Measurements from ENCODE around the gene FNTB. TPM values are rescaled to one million over a fixed set of nuclear protein-coding genes. Genes with fewer than 3 reads are reported as not detected.
A peak's percentile ranks its signal among the peaks of the same experiment; 100 is the strongest.

Gene FNTB
- polyA plus RNA-seq, 3 donors = 12.3 to 14.2 (median 14.1) TPM

GRCh38 chr14:65065719-65066118 is 79.0 kb downstream of the FNTB start:
- Histone ChIP-seq H3K9me3 (replicated peaks in 1 of 2; ENCODE audit: control insufficient read depth in 1 of 2, insufficient read depth in 1 of 2, low read length in 2 of 2) (no peaks in the 10 kb centered on the region), H4K20me1 (ENCODE audit: insufficient read depth, low read length) (peaks cover 26% of the 10 kb centered on the region), H3K4me2 (replicated peaks; ENCODE audit: extremely low read depth, low read length, poor library complexity, severe bottlenecking) (no peak overlapping the region), H3K4me1 (ENCODE audit: control insufficient read depth in 1 of 2, insufficient read depth in 2 of 2, low read length in 2 of 2) (no peaks in the 10 kb centered on the region), H2AFZ (ENCODE audit: insufficient read depth, low read depth, low read length, poor library complexity, severe bottlenecking) (no peak overlapping the region), H3K79me2 (ENCODE audit: insufficient read depth, low read length) (peaks cover 10% of the 10 kb centered on the region), H3K27me3 (ENCODE audit: control insufficient read depth in 2 of 2, insufficient read depth in 2 of 2, low read length in 2 of 2) (no peaks in the 10 kb centered on the region), H3K27ac (ENCODE audit: low read depth in 1 of 2, low read length in 2 of 2) (no peak overlapping the region), H3K36me3 (replicated peaks in 1 of 2; ENCODE audit: control insufficient read depth in 1 of 2, insufficient read depth in 2 of 2, low read length in 2 of 2) (peaks cover 74 to 88% of the 10 kb centered on the region in 2 donors), H3K9ac (ENCODE audit: insufficient read depth, low read length, poor library complexity, severe bottlenecking) (no peak overlapping the region), H3K4me3 (replicated peaks in 1 of 3; ENCODE audit: low read depth in 2 of 3, low read length in 3 of 3) (no peak overlapping the region)
- no peak overlapping the region for H3K4me3 Mint-ChIP-seq
- DNase-seq = no peak
- no peak overlapping the region for H3K27ac Mint-ChIP-seq
- H3K9me3 Mint-ChIP-seq = no peaks in the 10 kb centered on the region
- no peak for TF ChIP-seq CTCF (IDR thresholded peaks at IDR 0.05)
- H3K36me3 Mint-ChIP-seq = peaks cover 71 to 86% of the 10 kb centered on the region in 2 donors
- intact Hi-C loops (cut with micrococcal nuclease) = no loop called here
- WGBS (ENCODE audit: insufficient coverage) = 67% methylated on average over 1 of the region's 7 CpGs
- H3K4me1 Mint-ChIP-seq = no peaks in the 10 kb centered on the region
- H3K27me3 Mint-ChIP-seq (ENCODE audit: low read depth in 3 of 3) = no peaks in the 10 kb centered on the region

- Histone ChIP-seq H3K4me2 (replicated peaks; ENCODE audit: extremely low read depth, low read length, poor library complexity, severe bottlenecking) (no peak overlapping the region), H4K20me1 (ENCODE audit: insufficient read depth, low read length) (peaks cover 43% of the 10 kb centered on the region), H3K36me3 (replicated peaks in 1 of 2; ENCODE audit: control insufficient read depth in 1 of 2, insufficient read depth in 2 of 2, low read length in 2 of 2) (peaks cover 39 to 71% of the 10 kb centered on the region in 2 donors), H3K4me3 (replicated peaks in 1 of 3; ENCODE audit: low read depth in 2 of 3, low read length in 3 of 3) (no peak overlapping the region), H3K27ac (ENCODE audit: low read depth in 1 of 2, low read length in 2 of 2) (peak overlapping the region in 1 of 2 donors; percentile 10), H3K4me1 (ENCODE audit: control insufficient read depth in 1 of 2, insufficient read depth in 2 of 2, low read length in 2 of 2) (peaks cover 14 to 38% of the 10 kb centered on the region in 2 donors), H3K79me2 (ENCODE audit: insufficient read depth, low read length) (peaks cover 45% of the 10 kb centered on the region), H3K9ac (ENCODE audit: insufficient read depth, low read length, poor library complexity, severe bottlenecking) (no peak overlapping the region), H2AFZ (ENCODE audit: insufficient read depth, low read depth, low read length, poor library complexity, severe bottlenecking) (no peak overlapping the region), H3K27me3 (ENCODE audit: control insufficient read depth in 2 of 2, insufficient read depth in 2 of 2, low read length in 2 of 2) (no peaks in the 10 kb centered on the region), H3K9me3 (replicated peaks in 1 of 2; ENCODE audit: control insufficient read depth in 1 of 2, insufficient read depth in 1 of 2, low read length in 2 of 2) (no peaks in the 10 kb centered on the region)
- H3K27ac Mint-ChIP-seq = peak overlapping the region in 1 of 7 donors; percentile 48
- no peak for DNase-seq
- H3K27me3 Mint-ChIP-seq (ENCODE audit: low read depth in 3 of 3) = no peaks in the 10 kb centered on the region
- WGBS (ENCODE audit: insufficient coverage) = 100% methylated on average over 5 of the region's 5 CpGs
- no peaks in the 10 kb centered on the region for H3K9me3 Mint-ChIP-seq
- no peak overlapping the region for H3K4me3 Mint-ChIP-seq
- peaks cover 23% of the 10 kb centered on the region for H3K4me1 Mint-ChIP-seq
- peaks cover 46 to 69% of the 10 kb centered on the region in 2 donors for H3K36me3 Mint-ChIP-seq
- TF ChIP-seq CTCF (IDR thresholded peaks at IDR 0.05) = no peak
- intact Hi-C loops (cut with micrococcal nuclease) = no loop called here
Measured at GRCh38 chr14:65069874-65070413, 83.2 kb downstream of the FNTB start.

Measured in CD14-positive monocyte (primary cell).